G401 (cell line): ENCODE measurements around the gene WAC. TPM values are rescaled to one million over a fixed set of nuclear protein-coding genes. Genes with fewer than 3 reads are reported as not detected.
"Not testable (repeated sequence)": the region's sequence is repeated elsewhere in the genome, so short reads cannot be mapped to it uniquely, and the experiment has no call there.

Experiments used
- DNase-seq: peaks from one replicate; pipeline ENCODE4 v3.0.0-alpha.2; 2015; ENCODE audit warnings: low spot score
- in situ Hi-C: cut with HindIII; loops from 2 replicates; pipeline ENCODE4 v1.10.0; 2016; ENCODE audit warnings: low sequenced_read_pairs, mixed read lengths
- total RNA-seq: library from RNA; depleted of rRNA; stranded (reverse); fragments of >200 nt; shearing (Covaris generic); gene quantifications from 2 replicates; pipeline ENCODE4 v1.2.3, GENCODE V29; 2014

WAC gene
- total RNA-seq, 1 experiment from 2014 or later, result 56.5 TPM

DNA sequence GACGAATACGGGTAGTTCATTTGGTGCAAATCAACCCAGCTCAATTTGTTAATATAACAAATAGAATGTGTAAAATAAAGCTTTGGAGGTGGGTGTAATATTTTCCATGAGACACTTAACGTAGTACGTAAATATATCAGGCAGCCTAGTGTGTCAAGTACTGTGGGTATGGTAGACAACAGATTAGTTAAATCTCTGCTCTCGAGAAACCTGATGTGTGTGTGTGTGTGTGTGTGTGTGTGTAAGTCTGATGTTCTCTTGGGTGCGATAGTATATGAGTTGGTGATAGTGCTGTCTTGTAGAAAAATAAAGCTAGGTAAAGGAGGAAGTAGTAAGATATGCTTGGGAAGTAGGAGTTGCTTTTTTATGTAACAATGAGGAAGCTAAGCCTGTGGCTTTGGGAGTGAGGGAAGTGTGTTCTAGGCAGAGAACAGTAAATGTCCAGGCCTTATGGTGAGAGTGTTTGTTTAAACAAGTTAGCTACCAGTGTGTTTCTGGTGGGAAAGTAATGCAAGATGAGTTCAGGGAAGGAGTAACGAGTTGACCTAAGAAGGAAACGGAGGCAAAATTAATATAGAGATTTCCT lies 26.1 kb downstream of the WAC start:
- no peak for DNase-seq
- in situ Hi-C loops, result no loop called here

DNA sequence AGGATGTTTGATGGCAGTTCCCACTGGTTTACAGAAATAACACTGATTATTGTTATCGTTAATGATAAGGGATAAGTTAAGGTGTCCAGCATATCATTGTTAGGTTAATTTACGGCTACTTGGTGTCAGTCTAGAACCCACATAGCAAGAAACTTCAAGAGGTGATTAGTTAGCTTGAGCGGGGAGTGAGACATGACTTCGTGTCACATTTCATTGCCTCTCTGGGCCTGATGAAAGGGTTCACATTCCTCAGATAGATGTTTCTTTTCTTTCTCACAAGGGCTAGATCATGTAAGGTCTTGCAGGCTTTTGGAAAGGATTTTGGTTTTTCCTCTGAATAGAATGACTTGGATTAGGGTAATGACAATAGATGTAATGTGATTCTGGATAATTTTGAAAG lies 26.7 kb downstream of the WAC start:
- in situ Hi-C loops, result no loop called here
- no peak for DNase-seq

DNA sequence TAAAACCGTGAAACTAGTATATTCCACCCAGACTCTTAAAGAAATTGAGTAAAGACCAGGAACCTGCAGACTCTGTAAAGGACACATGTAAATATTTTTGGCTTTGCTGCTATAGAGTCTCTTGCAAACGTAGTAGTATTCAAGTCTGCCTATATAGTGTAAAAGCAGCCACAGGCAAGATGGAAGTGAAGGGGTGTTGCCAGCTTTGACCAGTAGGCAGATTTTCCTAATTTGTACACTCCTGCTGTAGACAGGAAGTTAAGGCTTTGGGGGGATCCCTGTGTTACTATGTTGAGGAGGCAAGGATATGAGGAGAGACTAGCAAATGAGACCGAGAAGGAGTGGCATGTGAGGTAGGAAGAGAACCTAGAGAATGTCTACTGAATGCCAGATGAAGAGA lies 27.7 kb downstream of the WAC start:
- in situ Hi-C loops, result no loop called here
- DNase-seq, result peak; percentile 40

DNA sequence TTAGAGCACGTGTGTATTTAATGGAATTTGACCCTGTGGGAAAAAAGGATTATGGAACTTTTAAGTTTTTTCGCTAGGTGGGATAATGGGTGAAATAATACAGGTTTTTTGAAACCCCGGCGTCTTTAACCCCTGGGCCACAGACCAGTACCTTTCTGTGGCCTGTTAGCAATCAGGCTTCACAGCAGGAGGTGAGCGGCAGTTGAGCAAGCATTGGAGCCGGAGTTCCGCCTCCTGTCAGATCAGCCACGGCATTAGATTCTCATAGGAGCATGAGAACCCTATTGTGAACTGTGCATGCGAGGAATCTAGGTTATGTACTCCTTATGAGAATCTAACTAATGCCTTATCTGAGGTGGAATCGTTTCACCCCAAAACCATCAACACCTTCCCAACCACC lies 28.6 kb downstream of the WAC start:
- in situ Hi-C loops, result no loop called here
- DNase-seq, result peak; percentile 76

DNA sequence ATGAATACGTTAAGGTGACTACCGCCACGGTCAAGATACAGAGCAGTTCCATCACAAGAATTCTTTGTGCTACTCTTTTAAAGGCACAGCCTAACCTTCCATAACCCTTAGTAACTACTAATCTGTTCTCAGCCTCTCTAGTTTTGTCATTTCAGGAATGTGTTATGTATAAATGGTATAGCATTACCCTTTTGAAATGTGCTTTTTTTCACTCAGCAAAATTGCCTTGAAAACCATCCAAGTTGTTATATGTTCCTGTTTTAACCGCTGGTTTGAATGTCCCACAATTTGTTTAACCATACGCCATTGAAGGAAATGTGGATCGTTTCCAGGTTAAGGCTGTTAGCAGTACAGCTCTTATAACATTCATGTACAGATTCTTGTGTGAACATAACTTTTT lies 32.0 kb downstream of the WAC start:
- no peak for DNase-seq
- in situ Hi-C loops, result no loop called here

DNA sequence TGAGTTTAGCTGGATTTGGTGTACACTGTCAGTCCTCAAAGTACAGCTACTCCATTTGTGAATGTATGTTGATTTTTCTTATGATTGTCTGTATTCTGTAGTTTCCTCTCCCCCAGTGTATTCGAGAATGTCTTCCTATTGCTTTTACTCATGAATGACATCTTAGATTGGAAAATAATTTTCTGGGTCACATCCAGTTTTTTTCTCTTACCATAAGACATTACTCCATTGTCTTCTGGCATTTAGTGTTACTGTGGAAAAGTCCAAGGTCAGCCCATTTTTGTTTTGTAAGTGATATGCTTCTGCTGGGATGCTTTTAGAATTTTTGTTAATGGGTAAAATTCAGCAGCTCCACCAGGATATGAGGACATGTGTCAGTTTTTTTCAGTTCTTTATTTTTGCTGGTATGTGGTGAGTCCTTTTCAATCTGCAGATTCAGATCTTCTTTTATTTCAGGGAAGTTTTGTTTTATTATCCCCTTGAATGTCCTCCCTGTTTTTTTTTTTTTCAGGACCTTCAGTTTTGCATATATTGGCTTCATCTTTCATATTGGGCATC lies 33.6 kb downstream of the WAC start:
- in situ Hi-C loops, result no loop called here
- no peak for DNase-seq

DNA sequence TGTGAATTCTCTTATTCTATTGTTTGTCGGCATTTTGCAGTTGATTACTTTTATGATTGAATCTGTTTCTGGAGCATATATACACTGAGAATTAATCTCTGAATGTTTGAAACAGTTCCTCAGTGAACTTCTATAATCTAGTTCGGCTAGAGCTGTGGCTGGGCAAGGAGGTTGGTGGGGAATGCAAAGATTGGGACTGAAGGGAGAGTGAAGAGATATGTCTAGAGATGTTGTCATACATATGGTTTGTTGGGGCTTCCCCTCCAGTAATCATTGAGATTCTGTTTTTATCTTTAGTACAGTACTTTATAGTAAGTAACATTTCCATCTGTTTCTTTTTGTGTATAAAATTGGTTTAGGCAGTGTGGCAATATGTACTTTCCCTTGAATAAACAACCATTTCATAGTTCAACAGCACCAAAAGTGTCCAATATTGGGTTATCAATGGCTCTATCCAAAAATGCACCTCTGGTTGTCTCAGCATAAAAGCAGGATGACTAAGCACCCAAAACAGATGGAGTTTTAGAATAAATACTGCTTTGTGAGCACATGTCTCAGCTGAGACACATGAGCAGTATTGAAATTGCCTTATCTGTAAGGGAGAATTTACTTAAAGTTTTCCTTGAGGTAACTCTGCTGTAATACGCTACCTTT lies 36.7 kb downstream of the WAC start:
- no peak for DNase-seq
- in situ Hi-C loops, result no loop called here

DNA sequence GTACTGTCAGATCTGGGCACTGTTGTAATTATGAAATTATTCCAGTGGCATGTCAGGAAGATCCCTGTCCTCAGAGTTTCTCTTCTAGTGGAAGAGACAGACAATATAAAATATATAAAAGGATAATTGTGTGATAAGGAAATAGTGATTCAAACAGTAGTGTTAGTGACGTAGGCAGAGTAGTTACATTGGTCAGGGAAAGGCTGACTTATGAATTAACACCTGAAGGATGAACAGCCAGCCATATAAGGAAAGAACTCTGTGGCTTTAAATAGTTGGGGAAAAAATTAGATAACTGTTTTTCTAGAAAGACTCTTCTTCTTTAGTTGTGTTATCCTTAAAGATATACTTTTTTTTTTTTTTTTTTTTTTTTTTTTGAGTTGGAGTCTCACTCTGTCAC lies 37.7 kb downstream of the WAC start:
- in situ Hi-C loops, result no loop called here
- DNase-seq, result no peak

DNA sequence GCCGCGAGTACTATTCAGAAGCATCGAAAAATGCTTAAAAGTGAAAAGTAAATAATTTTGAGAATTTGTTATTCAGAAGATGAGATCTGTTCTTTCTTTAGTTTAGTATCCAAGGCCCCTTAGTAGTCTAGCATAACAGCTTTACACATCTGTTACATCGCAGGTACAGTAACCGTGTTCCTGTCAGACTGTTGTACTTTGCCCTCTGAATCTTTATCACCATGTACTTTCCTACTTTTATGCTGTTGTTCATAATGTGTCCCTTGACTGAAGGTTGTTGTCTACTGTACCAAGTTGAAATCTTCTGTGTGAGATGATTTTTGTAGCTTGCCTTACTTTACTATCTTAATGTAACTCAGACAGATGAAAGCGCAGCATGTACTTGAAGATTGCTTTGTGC lies 38.3 kb downstream of the WAC start:
- DNase-seq, result no peak
- in situ Hi-C loops, result no loop called here

DNA sequence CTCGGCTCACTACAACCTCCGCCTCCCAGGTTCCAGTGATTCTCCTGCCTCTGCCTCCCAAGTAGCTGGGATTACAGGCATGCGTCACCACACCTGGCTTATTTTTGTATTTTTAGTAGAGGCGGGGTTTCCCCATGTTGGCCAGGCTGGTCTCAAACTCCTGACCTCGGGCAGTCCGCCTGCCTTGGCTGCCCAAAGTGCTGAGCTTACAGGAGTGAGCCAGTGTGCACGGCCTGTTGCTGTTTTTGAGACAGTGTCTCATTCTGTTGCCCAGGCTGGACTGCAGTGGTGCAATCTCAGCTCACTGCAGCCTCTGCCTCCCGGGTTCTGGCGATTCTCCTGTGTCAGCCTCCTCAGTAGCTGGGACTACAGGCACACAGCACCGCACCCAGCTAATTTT lies 41.3 kb downstream of the WAC start:
- in situ Hi-C loops, DNase-seq: not testable (repeated sequence)

DNA sequence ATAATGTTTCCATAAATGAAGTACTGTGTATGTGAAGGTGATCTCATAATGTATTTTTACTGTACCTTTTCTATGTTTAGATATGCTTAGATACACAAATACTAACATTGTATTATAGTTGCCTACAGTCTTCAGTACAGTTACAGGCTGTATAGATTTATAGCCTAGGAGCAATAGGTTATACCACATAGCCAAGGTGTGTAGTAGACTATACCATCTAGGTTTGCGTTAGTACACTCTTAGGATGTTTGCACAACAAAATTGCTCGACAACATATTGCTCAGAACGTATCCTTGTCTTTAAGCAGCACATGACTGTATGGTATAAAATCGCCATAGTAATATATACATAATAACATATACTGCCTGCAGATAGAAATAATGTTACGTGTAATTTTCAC lies 42.9 kb downstream of the WAC start:
- DNase-seq, result no peak
- in situ Hi-C loops, result loop anchor here (25.0 kb wide), 1 partner anchor 139 kb away; no protein-coding TSS in a partner anchor

DNA sequence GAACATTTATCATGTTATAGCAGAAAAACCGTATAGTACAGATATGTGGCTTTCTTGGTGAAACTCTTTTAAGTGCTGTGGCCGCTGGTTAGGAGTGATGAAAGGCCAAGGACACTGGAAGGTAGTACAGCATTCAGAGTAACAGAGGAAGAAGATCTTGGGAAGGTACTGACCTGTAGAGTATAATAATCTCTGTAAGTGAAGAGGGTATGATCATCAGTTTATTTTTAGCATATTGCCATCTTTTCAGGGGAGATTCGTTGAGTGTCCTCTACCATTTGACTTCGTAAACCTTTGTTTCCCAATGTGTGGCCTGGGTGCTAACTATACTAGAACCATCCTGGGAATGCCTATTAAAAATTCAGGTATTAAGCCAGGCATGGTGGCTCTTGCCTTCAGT lies 44.6 kb downstream of the WAC start:
- in situ Hi-C loops, result loop anchor here (25.0 kb wide), 1 partner anchor 140 kb away; no protein-coding TSS in a partner anchor
- no peak for DNase-seq

DNA sequence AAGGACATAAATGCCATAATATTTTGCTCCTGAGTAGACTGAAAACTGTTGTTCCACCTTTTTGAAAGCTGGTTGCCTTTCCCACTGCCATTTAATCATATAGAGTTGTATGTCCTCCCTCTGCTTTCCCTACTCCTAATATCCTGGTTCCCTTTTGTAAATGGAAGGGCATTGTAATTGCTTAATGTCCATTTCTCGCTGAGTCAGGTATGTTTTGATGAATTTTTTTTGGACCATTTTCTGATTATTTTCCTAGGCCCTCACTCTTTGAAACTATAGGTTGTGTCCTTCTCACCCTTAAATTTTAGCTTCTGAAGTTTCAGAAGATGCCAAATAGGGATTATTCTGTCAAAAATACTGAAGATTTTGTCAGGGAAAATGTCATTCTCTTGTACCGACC lies 45.5 kb downstream of the WAC start:
- in situ Hi-C loops, result loop anchor here (25.0 kb wide), 1 partner anchor 141 kb away; no protein-coding TSS in a partner anchor
- no peak for DNase-seq

DNA sequence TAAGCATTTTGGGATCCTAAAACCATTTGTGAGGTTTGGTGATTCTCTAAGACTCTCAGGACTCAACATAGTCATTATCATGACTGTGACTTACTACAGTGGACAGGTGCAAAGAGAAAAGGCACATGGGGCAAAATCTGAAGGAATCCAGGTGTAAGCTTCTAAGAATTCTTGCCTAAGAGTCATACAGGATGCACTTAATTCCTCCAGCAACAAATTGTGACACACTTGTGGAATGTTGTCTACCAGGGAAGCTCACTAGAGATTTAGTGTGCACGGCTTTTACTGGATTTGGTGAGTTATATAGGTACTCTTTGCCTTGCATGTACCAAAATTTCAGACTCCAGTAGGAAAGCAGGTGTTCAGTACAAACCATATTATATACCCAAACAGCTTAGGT lies 47.9 kb downstream of the WAC start:
- no peak for DNase-seq
- in situ Hi-C loops, result loop anchor here (25.0 kb wide), 1 partner anchor 144 kb away; no protein-coding TSS in a partner anchor

DNA sequence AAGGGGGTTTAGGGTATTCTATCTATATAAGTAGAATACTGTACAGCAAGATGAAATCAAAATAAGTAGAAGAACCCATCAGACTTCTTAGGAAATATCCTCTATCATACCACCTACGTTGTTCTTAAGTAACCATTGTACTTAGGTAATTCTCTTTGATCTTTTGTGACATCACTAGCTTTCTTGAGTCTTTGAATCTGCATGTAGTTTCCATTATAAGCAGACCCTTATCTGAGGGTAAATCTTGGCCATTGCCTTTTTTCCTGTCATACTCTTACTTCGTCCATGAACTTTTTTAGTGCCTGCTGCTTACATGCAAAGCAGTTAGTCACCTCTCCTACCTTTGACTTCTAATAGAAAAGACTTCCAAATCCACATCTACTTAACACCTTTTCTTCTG lies 49.0 kb downstream of the WAC start:
- in situ Hi-C loops, result loop anchor here (25.0 kb wide), 1 partner anchor 145 kb away; no protein-coding TSS in a partner anchor
- no peak for DNase-seq

DNA sequence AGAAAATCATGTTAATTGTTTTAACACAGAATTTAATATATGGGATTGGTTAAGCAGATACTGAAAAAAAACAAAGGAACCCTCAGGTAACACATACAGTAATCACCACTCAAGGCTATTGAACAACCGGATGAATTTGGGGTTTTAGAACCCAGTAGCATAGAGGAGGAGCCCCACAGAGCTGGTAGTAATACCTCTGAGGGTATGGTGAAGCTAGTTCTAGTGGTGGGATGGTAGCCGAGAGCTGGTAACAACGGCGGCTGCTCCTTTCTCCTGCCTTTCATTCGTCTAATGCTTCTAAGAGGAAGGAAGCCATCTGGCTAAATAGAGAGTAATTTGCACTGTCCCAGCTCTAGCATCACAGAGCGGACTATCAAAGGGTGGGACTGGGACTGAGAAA lies 52.2 kb downstream of the WAC start:
- in situ Hi-C loops, result loop anchor here (25.0 kb wide), 1 partner anchor 148 kb away; no protein-coding TSS in a partner anchor
- no peak for DNase-seq

DNA sequence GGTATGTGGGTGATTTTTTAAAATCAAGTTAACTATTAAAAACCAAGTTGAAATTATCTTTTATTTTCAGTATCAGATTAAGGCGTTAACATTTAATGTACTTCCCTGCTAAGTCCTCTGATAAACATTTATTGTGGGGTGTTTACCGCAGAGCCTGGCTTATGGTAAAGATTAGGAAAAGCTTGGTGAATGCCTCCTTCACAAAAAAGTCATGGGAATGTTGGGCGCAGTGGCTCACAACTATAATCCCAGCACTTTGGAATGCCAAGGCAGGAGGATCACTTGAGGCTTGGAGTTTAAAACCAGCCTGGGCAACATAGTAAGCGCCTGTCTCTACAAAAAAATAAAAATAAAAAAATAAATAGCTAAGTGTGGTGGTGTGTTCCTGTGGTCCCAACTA lies 53.3 kb downstream of the WAC start:
- no peak for DNase-seq
- in situ Hi-C loops, result loop anchor here (25.0 kb wide), 1 partner anchor 149 kb away; no protein-coding TSS in a partner anchor

DNA sequence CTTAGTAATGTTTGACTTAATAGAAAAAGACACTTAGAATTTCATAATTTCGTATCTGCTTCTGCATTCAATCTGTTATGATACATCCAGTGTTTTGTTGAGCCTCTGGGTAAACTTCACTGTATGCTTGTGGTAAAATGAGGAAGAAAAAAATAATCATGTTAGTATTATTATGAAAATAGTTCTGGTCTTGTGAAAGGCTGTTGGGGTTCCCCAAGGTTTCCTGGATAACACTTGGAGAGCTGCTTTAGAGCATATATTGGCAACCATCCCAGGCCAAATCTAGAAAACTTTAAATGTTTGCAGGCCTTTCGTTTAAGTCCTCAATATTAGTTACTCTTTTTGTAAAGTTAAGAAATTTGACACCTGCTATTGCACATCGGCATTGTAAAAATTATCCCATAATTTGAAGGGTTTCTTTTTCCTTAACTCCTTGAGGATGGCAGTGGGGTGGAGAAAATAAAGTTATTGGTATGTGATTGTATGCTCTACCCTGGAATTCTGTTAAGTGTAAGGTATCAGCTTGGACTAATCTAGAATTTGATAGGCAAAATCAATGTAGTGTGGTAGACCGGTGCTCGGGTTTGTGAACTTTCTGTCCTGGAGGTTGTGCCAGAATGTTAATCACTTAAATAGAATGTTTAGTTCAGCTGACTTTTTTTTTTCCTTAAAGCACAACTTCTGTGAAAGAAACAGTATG lies 54.5 kb downstream of the WAC start:
- in situ Hi-C loops, result loop anchor here (25.0 kb wide), 1 partner anchor 150 kb away; no protein-coding TSS in a partner anchor

DNA sequence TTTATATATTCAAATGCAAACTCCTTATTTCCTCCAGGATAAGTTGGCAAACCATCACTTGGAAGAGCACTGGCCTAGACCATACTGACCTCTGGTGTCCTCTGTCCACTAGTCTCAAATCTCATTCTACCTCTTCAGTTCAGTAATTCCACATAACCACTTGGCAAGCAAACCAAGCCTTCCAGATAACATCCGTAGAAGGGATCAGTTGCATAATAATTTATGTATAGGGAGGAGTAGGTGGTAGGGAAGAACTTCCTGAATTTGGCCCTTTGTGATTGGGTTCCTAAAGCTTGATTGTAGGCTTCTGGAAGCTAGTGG lies 55.0 kb downstream of the WAC start:
- DNase-seq, result peak; percentile 72
- in situ Hi-C loops, result loop anchor here (25.0 kb wide), 1 partner anchor 151 kb away; no protein-coding TSS in a partner anchor

More for the DNA sequence above, 54.5 kb downstream of the WAC start:
- DNase-seq, result no peak

DNA sequence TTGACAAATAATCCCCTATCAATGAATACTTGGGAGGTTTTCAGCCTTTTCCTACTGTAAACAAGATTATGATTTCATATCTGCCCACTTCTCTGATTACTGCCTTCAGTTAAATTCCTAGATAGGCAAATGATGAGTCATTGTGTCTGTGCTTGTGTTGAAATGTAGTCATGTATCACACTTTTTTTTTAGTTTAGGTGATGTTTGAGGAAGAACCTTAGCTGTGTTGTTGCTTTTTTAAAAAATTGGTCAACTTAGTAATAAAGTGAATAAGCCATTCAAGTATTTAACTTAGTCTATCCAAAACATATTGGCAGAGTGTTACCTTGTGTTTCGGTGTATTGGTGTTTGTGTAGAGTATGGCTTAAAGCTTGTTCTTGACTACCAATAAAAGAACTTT lies 60.0 kb downstream of the WAC start:
- DNase-seq, result no peak
- in situ Hi-C loops, result loop anchor here (25.0 kb wide), 1 partner anchor 156 kb away; no protein-coding TSS in a partner anchor
